Mesendoderm (in vitro differentiated cells): ENCODE data around the gene RHOU.

Experiments
- DNase-seq: peaks from one replicate; pipeline ENCODE4 v3.0.0; 2013
- H2AK5ac ChIP-seq: 2 replicates; pipeline ENCODE4 v1.6.1; 2013; ENCODE audit warnings: low read length, inconsistent platforms
- H2BK120ac ChIP-seq: 2 replicates; pipeline ENCODE4 v1.6.1; 2013; ENCODE audit warnings: low read depth, mild to moderate bottlenecking, low read length, moderate library complexity, mixed read lengths
- H2BK15ac ChIP-seq: replicated peaks from 2 replicates; pipeline ENCODE4 v1.6.1; 2013; ENCODE audit warnings: low read depth, mild to moderate bottlenecking, moderate library complexity
- H2BK5ac ChIP-seq: 2 replicates; pipeline ENCODE4 v1.6.1; 2013; ENCODE audit warnings: low read length, inconsistent platforms
- H3K18ac ChIP-seq: 2 replicates; pipeline ENCODE4 v1.6.1; 2013; ENCODE audit warnings: mild to moderate bottlenecking, low read length, mixed read lengths
- H3K23ac ChIP-seq: one replicate; pipeline ENCODE4 v1.6.1; 2013; ENCODE audit warnings: low read length
- H3K27ac ChIP-seq: 2 replicates; pipeline ENCODE4 v1.5.1; 2013; ENCODE audit warnings: low read depth, mild to moderate bottlenecking, inconsistent platforms, low read length, moderate library complexity
- H3K27me3 ChIP-seq: 2 replicates; pipeline ENCODE4 v1.6.1; 2013; ENCODE audit warnings: low read length, control low read depth, mild to moderate bottlenecking, inconsistent platforms; ENCODE audit not compliant: insufficient read depth, poor library complexity
- H3K36me3 ChIP-seq: 2 replicates; pipeline ENCODE4 v1.6.1; 2013; ENCODE audit warnings: low read length, inconsistent platforms; ENCODE audit not compliant: control insufficient read depth, insufficient read depth
- H3K4ac ChIP-seq: one replicate; pipeline ENCODE4 v1.6.1; 2013; ENCODE audit warnings: low read depth, mild to moderate bottlenecking, low read length, moderate library complexity
- H3K4me1 ChIP-seq: 2 replicates; pipeline ENCODE4 v1.6.1; 2013; ENCODE audit warnings: low read depth, low read length, inconsistent platforms; ENCODE audit not compliant: control insufficient read depth
- H3K4me2 ChIP-seq: 2 replicates; pipeline ENCODE4 v1.6.1; 2013; ENCODE audit warnings: low read length
- H3K4me3 ChIP-seq: 2 replicates; pipeline ENCODE4 v1.5.1; 2013; ENCODE audit warnings: mild to moderate bottlenecking, low read length
- H3K56ac ChIP-seq: one replicate; pipeline ENCODE4 v1.6.1; 2013; ENCODE audit warnings: low read length
- H3K79me1 ChIP-seq: 2 replicates; pipeline ENCODE4 v1.6.1; 2013; ENCODE audit warnings: low read length, inconsistent platforms
- H3K79me2 ChIP-seq: 2 replicates; pipeline ENCODE4 v1.6.1; 2013; ENCODE audit warnings: mild to moderate bottlenecking, low read length; ENCODE audit not compliant: control insufficient read depth, insufficient read depth
- H3K9ac ChIP-seq: 2 replicates; pipeline ENCODE4 v1.6.1; 2013; ENCODE audit warnings: low read length, inconsistent platforms
- H4K5ac ChIP-seq: one replicate; pipeline ENCODE4 v1.6.1; 2013; ENCODE audit warnings: low read length
- H4K8ac ChIP-seq: one replicate; pipeline ENCODE4 v1.6.1; 2013; ENCODE audit warnings: low read depth, mild to moderate bottlenecking, control low read depth, low read length, moderate library complexity
- WGBS: extraction: QIAGEN DNeasy Blood & Tissue Kit; methylation state at CpG from one replicate; pipeline ENCODE4 v1.1.7; 2013; ENCODE audit warnings: low lambda C conversion rate, missing lambda C conversion rate; ENCODE audit not compliant: insufficient coverage; ENCODE audit errors: extremely low coverage; 5-methylcytosine and 5-hydroxymethylcytosine counted together

The RHOU gene

GRCh38 chr1:228706305-228706704 is 29.0 kb upstream of the RHOU start:
- Histone ChIP-seq H3K79me2 (no peaks in the 10 kb centered on the region), H3K4me2 (no peak overlapping the region), H3K36me3 (no peaks in the 10 kb centered on the region), H3K18ac (no peak overlapping the region), H3K4ac (no peak overlapping the region), H4K8ac (no peak overlapping the region), H2BK120ac (no peak overlapping the region), H2BK15ac (no peak overlapping the region), H2BK5ac (no peak overlapping the region), H4K5ac (no peak overlapping the region), H3K4me3 (no peak overlapping the region), H3K4me1 (no peaks in the 10 kb centered on the region), H3K27ac (no peak overlapping the region), H3K56ac (no peak overlapping the region), H2AK5ac (no peak overlapping the region), H3K27me3 (no peaks in the 10 kb centered on the region), H3K79me1 (no peaks in the 10 kb centered on the region), H3K23ac (no peak overlapping the region), H3K9ac (no peak overlapping the region)
- WGBS: no CpG with 5 or more reads among the region's 4 CpGs
- no peak for DNase-seq

- DNase-seq: no peak
- Histone ChIP-seq H2BK5ac (no peak overlapping the region), H4K5ac (no peak overlapping the region), H3K4me3 (no peak overlapping the region), H3K9ac (no peak overlapping the region), H3K56ac (no peak overlapping the region), H3K27ac (no peak overlapping the region), H3K79me1 (no peaks in the 10 kb centered on the region), H4K8ac (no peak overlapping the region), H3K27me3 (no peaks in the 10 kb centered on the region), H2BK15ac (no peak overlapping the region), H3K18ac (no peak overlapping the region), H3K4ac (no peak overlapping the region), H3K4me2 (no peak overlapping the region), H3K4me1 (no peaks in the 10 kb centered on the region), H2BK120ac (no peak overlapping the region), H3K79me2 (no peaks in the 10 kb centered on the region), H3K23ac (no peak overlapping the region), H3K36me3 (no peaks in the 10 kb centered on the region), H2AK5ac (no peak overlapping the region)
- WGBS: no CpG with 5 or more reads among the region's 1 CpG
These were observed 18.2 kb upstream of the RHOU start for GRCh38 chr1:228717081-228717480.

GRCh38 chr1:228721407-228721806 is 13.9 kb upstream of the RHOU start:
- Histone ChIP-seq H4K8ac (no peak overlapping the region), H3K18ac (no peak overlapping the region), H4K5ac (no peak overlapping the region), H3K4ac (no peak overlapping the region), H3K79me1 (no peaks in the 10 kb centered on the region), H2BK15ac (no peak overlapping the region), H3K79me2 (no peaks in the 10 kb centered on the region), H3K27me3 (no peaks in the 10 kb centered on the region), H3K27ac (no peak overlapping the region), H2BK120ac (no peak overlapping the region), H2AK5ac (no peak overlapping the region), H3K4me3 (no peak overlapping the region), H3K9ac (no peak overlapping the region), H3K4me2 (no peak overlapping the region), H3K4me1 (no peaks in the 10 kb centered on the region), H2BK5ac (no peak overlapping the region), H3K56ac (no peak overlapping the region), H3K23ac (no peak overlapping the region), H3K36me3 (no peaks in the 10 kb centered on the region)
- no peak for DNase-seq
- no CpG with 5 or more reads among the region's 10 CpGs for WGBS

GRCh38 chr1:228723287-228723686 is 12.0 kb upstream of the RHOU start:
- no CpG with 5 or more reads among the region's 6 CpGs for WGBS
- H2BK120ac ChIP-seq: no peak overlapping the region

GRCh38 chr1:228723921-228724320 is 11.4 kb upstream of the RHOU start:
- Histone ChIP-seq H3K4ac (no peak overlapping the region), H3K9ac (no peak overlapping the region), H3K56ac (no peak overlapping the region), H2BK120ac (no peak overlapping the region), H3K18ac (no peak overlapping the region), H3K4me3 (no peak overlapping the region), H4K8ac (no peak overlapping the region), H2AK5ac (no peak overlapping the region), H3K79me2 (no peaks in the 10 kb centered on the region), H3K23ac (no peak overlapping the region), H3K27ac (no peak overlapping the region), H2BK5ac (no peak overlapping the region), H3K79me1 (no peaks in the 10 kb centered on the region), H3K4me2 (no peak overlapping the region), H3K27me3 (no peaks in the 10 kb centered on the region), H3K4me1 (no peaks in the 10 kb centered on the region), H2BK15ac (no peak overlapping the region), H3K36me3 (no peaks in the 10 kb centered on the region), H4K5ac (no peak overlapping the region)
- WGBS: no CpG with 5 or more reads among the region's 6 CpGs
- DNase-seq: no peak

More at GRCh38 chr1:228723287-228723686, 12.0 kb upstream of the RHOU start:
- no peaks in the 10 kb centered on the region for H3K27me3 ChIP-seq
- no peak overlapping the region for H3K27ac ChIP-seq
- H3K18ac ChIP-seq: no peak overlapping the region
- no peak overlapping the region for H4K5ac ChIP-seq
- H3K36me3 ChIP-seq: no peaks in the 10 kb centered on the region
- H3K4me2 ChIP-seq: no peak overlapping the region
- H3K4me3 ChIP-seq: no peak overlapping the region
- DNase-seq: peak; percentile 18
- H3K56ac ChIP-seq: no peak overlapping the region
- no peaks in the 10 kb centered on the region for H3K4me1 ChIP-seq
- H2BK5ac ChIP-seq: no peak overlapping the region
- H3K79me1 ChIP-seq: no peaks in the 10 kb centered on the region
- no peak overlapping the region for H3K9ac ChIP-seq
- H2BK15ac ChIP-seq: no peak overlapping the region
- H3K79me2 ChIP-seq: no peaks in the 10 kb centered on the region
- H3K4ac ChIP-seq: no peak overlapping the region
- H3K23ac ChIP-seq: no peak overlapping the region
- H2AK5ac ChIP-seq: no peak overlapping the region
- H4K8ac ChIP-seq: no peak overlapping the region

- H3K27ac ChIP-seq: no peak overlapping the region
- H2BK5ac ChIP-seq: no peak overlapping the region
- H2BK15ac ChIP-seq: no peak overlapping the region
- no peak overlapping the region for H3K18ac ChIP-seq
- WGBS: no CpG with 5 or more reads among the region's 3 CpGs
- no peaks in the 10 kb centered on the region for H3K27me3 ChIP-seq
- no peaks in the 10 kb centered on the region for H3K79me2 ChIP-seq
- no peak overlapping the region for H4K8ac ChIP-seq
- no peak overlapping the region for H3K56ac ChIP-seq
- no peak overlapping the region for H2AK5ac ChIP-seq
- H3K4me1 ChIP-seq: no peaks in the 10 kb centered on the region
- H3K4ac ChIP-seq: no peak overlapping the region
- H3K23ac ChIP-seq: no peak overlapping the region
- no peaks in the 10 kb centered on the region for H3K79me1 ChIP-seq
- H4K5ac ChIP-seq: no peak overlapping the region
- no peak overlapping the region for H3K4me2 ChIP-seq
- no peak for DNase-seq
- no peaks in the 10 kb centered on the region for H3K36me3 ChIP-seq
- no peak overlapping the region for H3K4me3 ChIP-seq
- no peak overlapping the region for H2BK120ac ChIP-seq
- H3K9ac ChIP-seq: no peak overlapping the region
These were observed 10.1 kb upstream of the RHOU start for GRCh38 chr1:228725178-228725577.
